Left cardiac atrium (tissue), 4 donors: ENCODE measurements around the gene MCF2L. TPM values are rescaled to one million over a fixed set of nuclear protein-coding genes. Genes with fewer than 3 reads are reported as not detected.
A peak's percentile ranks its signal among the peaks of the same experiment; 100 is the strongest.
"Not testable (repeated sequence)": the region's sequence is repeated elsewhere in the genome, so short reads cannot be mapped to it uniquely, and the experiment has no call there.

Experiments used
- ATAC-seq, 2 donors: fragments of 200-7000 bp; cut with Tn5 transposase; one replicate each; pipeline ENCODE4 v1.9.1; 2020; ENCODE audit warnings: mild to moderate bottlenecking in 2 of 2, moderate library complexity in 2 of 2
- DNase-seq: peaks from one replicate; pipeline ENCODE4 v3.0.0-alpha.2; 2020
- intact Hi-C, 2 donors: fragments of 100-400 bp; cut with DNase I; formaldehyde crosslinking; loops; one replicate each; pipeline versions ENCODE4 v1.14.1 to v1.15.1; 2022 to 2023
- total RNA-seq, 2 donors: library from RNA; stranded (reverse); fragmentation: NEBNext Ultra II Directional; extraction: Animal tissue kit (Norgen Biotek cat#: 25700); gene quantifications; one replicate each; pipeline ENCODE4 v1.2.1, GENCODE V29; 2021
- donor health status: DM: no; HTN: yes; CAD: no.
- donor health status: DM: no; HTN: yes; CAD: no; lungs with severe emphysema.
- donor health status: DM: yes; HTN: yes; CAD: no.
- donor health status: Dilated cardiomyopathy.

MCF2L gene
- total RNA-seq, 2 donors from 2014 or later, result 39.1 to 41.6 TPM

GRCh38 chr13:113110852-113111315 lies 141.9 kb downstream of the MCF2L start:
- intact Hi-C loops, result no loop called here
- ATAC-seq (peak in 1 of 2 donors; percentile 28), DNase-seq (peak; percentile 17)

GRCh38 chr13:113111821-113112220 lies 142.8 kb downstream of the MCF2L start:
- intact Hi-C loops, ATAC-seq: not testable (repeated sequence)
- peak; percentile 1 for DNase-seq

- intact Hi-C loops, DNase-seq, ATAC-seq: not testable (repeated sequence)
Measured at GRCh38 chr13:113112475-113112874, 143.5 kb downstream of the MCF2L start.

- intact Hi-C loops, result no loop called here
- DNase-seq (peak; percentile 11), ATAC-seq (no peak)
Measured at GRCh38 chr13:113112893-113113845, 144.2 kb downstream of the MCF2L start.

- no peak for ATAC-seq
- DNase-seq, result peak; percentile 10
Measured at GRCh38 chr13:113113846-113114271, 144.8 kb downstream of the MCF2L start.

GRCh38 chr13:113114511-113115362 lies 145.7 kb downstream of the MCF2L start:
- intact Hi-C loops, result no loop called here
- no peak for DNase-seq
- no peak for ATAC-seq

More at GRCh38 chr13:113113846-113114271, 144.8 kb downstream of the MCF2L start:
- intact Hi-C loops, result no loop called here

- ATAC-seq, result no peak
- DNase-seq, result peak; percentile 19
- intact Hi-C loops, result no loop called here
Measured at GRCh38 chr13:113115363-113116205, 146.6 kb downstream of the MCF2L start.

GRCh38 chr13:113116206-113116800 lies 147.3 kb downstream of the MCF2L start:
- DNase-seq (no peak), ATAC-seq (no peak)
- intact Hi-C loops, result no loop called here

- intact Hi-C loops, result no loop called here
- no peak for DNase-seq
- ATAC-seq, result no peak
Measured at GRCh38 chr13:113116871-113117271, 147.9 kb downstream of the MCF2L start.

GRCh38 chr13:113117335-113117872 lies 148.4 kb downstream of the MCF2L start:
- intact Hi-C loops, result no loop called here
- DNase-seq, result peak; percentile 11
- no peak for ATAC-seq

- DNase-seq (peak; percentile 9), ATAC-seq (no peak)
- intact Hi-C loops, result no loop called here
Measured at GRCh38 chr13:113117911-113118260, 148.9 kb downstream of the MCF2L start.

- ATAC-seq (no peak), DNase-seq (peak; percentile 17)
- intact Hi-C loops, result no loop called here
Measured at GRCh38 chr13:113118261-113119021, 149.4 kb downstream of the MCF2L start.

- DNase-seq (no peak), ATAC-seq (no peak)
- intact Hi-C loops, result no loop called here
Measured at GRCh38 chr13:113119166-113119821, 150.3 kb downstream of the MCF2L start.

GRCh38 chr13:113119822-113120189 lies 150.8 kb downstream of the MCF2L start:
- DNase-seq (no peak), ATAC-seq (no peak)
- intact Hi-C loops, result no loop called here

- DNase-seq (peak; percentile 15), ATAC-seq (no peak)
- intact Hi-C loops, result no loop called here
Measured at GRCh38 chr13:113120300-113121182, 151.5 kb downstream of the MCF2L start.
